Testis (tissue), 2 donors: ENCODE results near the gene ERRFI1.

Source experiments
- CTCF ChIP-seq, 3 experiments: fragments of 450-650 bp in 2 of 3; fragments of 200-600 bp in 1 of 3; sonication (generic) in 1 of 3; IDR thresholded peaks; one replicate each; pipeline ENCODE4 v1.5.1; 2016 to 2019; ENCODE audit warnings: antibody characterized with exemption in 3 of 3, mild to moderate bottlenecking in 2 of 3, moderate library complexity in 1 of 3
- POLR2A ChIP-seq: fragments of 450-650 bp; IDR thresholded peaks from one replicate; pipeline ENCODE4 v1.6.1; 2017; ENCODE audit warnings: antibody characterized with exemption, mild to moderate bottlenecking, moderate library complexity

- TF ChIP-seq CTCF (IDR thresholded peaks at IDR 0.05): no peak
- TF ChIP-seq POLR2A: no peak
Observed at GRCh38 chr1:8012955-8013354, 13.2 kb downstream of the ERRFI1 start.
